Natural killer cell (primary cell): ENCODE data around the gene FAM171A1. TPM values are rescaled to one million over a fixed set of nuclear protein-coding genes. Genes with fewer than 3 reads are reported as not detected.
A peak's percentile ranks its signal among the peaks of the same experiment; 100 is the strongest.

Experiments
- ATAC-seq, 3 donors: fragments of 150-1000 bp in 2 of 3; fragments of 200-7000 bp in 1 of 3; cut with Tn5 transposase; 1 replicate in 1 of 3; 2 replicates in 2 of 3; pipeline ENCODE4 v1.10.0; 2021; ENCODE audit warnings: mild to moderate bottlenecking in 2 of 3, moderate library complexity in 2 of 3
- DNase-seq, 2 donors: peaks; one replicate each; pipeline versions ENCODE4 v3.0.0 to v3.0.0-alpha.2; 2013 to 2021; ENCODE audit warnings: mixed read lengths in 1 of 2
- H3K27ac ChIP-seq: one replicate; pipeline ENCODE4 v1.5.1; 2013; ENCODE audit warnings: mild to moderate bottlenecking, low read length
- H3K27me3 ChIP-seq: one replicate; pipeline ENCODE4 v1.6.1; 2013; ENCODE audit warnings: low read length; ENCODE audit not compliant: control insufficient read depth, insufficient read depth
- H3K36me3 ChIP-seq: one replicate; pipeline ENCODE4 v1.6.1; 2013; ENCODE audit warnings: low read length; ENCODE audit not compliant: control insufficient read depth, insufficient read depth
- H3K4me1 ChIP-seq: one replicate; pipeline ENCODE4 v1.6.1; 2013; ENCODE audit warnings: low read length; ENCODE audit not compliant: control insufficient read depth, insufficient read depth
- H3K4me3 ChIP-seq: one replicate; pipeline ENCODE4 v1.5.1; 2013; ENCODE audit warnings: low read length
- H3K9me3 ChIP-seq: one replicate; pipeline ENCODE4 v1.6.1; 2013; ENCODE audit warnings: low read length; ENCODE audit not compliant: control insufficient read depth, insufficient read depth
- H3K27ac Mint-ChIP-seq, 2 donors: one replicate each; pipeline ENCODE4 v1.8.0; 2022; ENCODE audit warnings: mild to moderate bottlenecking in 2 of 2, mixed read lengths in 2 of 2, moderate library complexity in 1 of 2
- H3K27me3 Mint-ChIP-seq, 2 donors: one replicate each; pipeline ENCODE4 v1.8.0; 2022; ENCODE audit warnings: low read depth in 2 of 2, mixed read lengths in 2 of 2
- H3K36me3 Mint-ChIP-seq: one replicate; pipeline ENCODE4 v1.8.0; 2022; ENCODE audit warnings: mixed read lengths
- H3K4me1 Mint-ChIP-seq, 2 donors: one replicate each; pipeline ENCODE4 v1.8.0; 2022; ENCODE audit warnings: mixed read lengths in 2 of 2
- H3K4me3 Mint-ChIP-seq: one replicate; pipeline ENCODE4 v1.8.0; 2022; ENCODE audit warnings: mild to moderate bottlenecking, moderate library complexity, mixed read lengths
- H3K9me3 Mint-ChIP-seq, 2 donors: one replicate each; pipeline ENCODE4 v1.8.0; 2022; ENCODE audit warnings: mixed read lengths in 2 of 2
- WGBS: methylation state at CpG from one replicate; pipeline ENCODE4 v1.1.7; 2013; ENCODE audit warnings: missing lambda C conversion rate; ENCODE audit not compliant: insufficient coverage; 5-methylcytosine and 5-hydroxymethylcytosine counted together
- intact Hi-C: fragments of 100-400 bp; cut with micrococcal nuclease; formaldehyde crosslinking; loops from one replicate; pipeline ENCODE4 v1.14.2; 2022
- total RNA-seq, 4 donors: library from RNA; stranded (reverse); fragments of 120-200 nt in 1 of 4; gene quantifications; one replicate each; pipeline versions ENCODE4 v1.2.3 to v1.2.4, GENCODE V29; 2013 to 2022
- TF ChIP-seq, protein P1 (sequence below): fragments of 200-600 bp; IDR thresholded peaks from one replicate; pipeline ENCODE4 v1.8.0; 2022; ENCODE audit warnings: antibody characterized with exemption

FAM171A1 gene
- total RNA-seq, 3 donors from 2014 or later (not counting 1 experiment from before 2014, with no cell fraction given), result 0.99 to 2.3 (median 1.6) TPM

DNA sequence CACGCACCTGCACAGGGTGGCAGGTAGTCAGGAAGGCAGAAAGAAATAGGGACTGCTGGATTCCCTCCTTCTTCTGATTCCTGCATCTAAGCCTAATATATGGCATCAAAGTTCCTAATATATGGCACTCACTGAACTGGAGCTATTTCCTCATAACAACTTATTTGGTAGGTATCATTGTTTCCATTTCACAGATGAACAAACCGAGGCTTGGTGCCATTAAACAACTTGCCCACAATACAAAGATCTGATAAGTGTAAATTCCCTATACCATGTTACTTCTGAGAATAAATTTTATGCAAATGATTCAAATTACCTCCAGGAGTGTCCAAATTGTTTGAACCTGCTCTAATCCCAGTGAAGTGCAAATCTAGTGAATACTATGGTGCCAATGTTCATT, 2.1 kb upstream of the FAM171A1 start:
- no peak overlapping the region for H3K4me3 Mint-ChIP-seq
- peaks cover 38 to 62% of the 10 kb centered on the region in 2 donors for H3K27me3 Mint-ChIP-seq

DNA sequence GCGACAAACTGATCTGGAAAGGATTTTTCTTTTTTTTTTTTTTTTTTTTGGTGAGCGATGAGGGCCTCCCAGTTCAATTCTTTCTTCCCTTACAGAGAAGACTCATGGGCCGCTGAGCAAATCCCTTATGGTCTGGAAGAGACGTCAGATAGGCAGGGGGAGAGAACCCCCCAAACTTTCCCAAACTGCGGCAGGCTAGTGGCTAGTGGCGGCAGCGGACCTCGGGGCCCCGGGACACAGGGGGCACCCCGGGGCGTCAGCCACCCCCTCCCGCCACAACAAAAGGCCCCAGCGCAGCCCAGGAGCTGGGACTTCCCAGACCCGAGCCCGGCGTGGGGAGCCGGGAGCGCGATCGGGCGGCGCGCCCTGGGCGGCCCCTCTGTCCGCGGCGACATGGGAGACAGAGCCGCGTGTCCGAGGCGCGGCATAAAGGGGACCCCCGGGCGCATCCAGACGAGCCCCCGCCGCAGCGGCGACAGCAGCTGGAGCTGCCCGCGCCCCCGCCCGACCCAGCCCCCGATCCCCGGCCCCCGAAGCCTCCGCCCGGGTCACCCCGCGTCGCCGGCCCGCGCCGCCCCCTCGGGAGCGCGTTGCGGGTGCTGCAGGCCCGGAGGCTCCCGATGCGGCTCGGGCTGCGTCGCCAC, 755 bp downstream of the FAM171A1 start:
- no peak overlapping the region for H3K27ac ChIP-seq
- Mint-ChIP-seq H3K27me3 (peaks cover 38 to 71% of the 10 kb centered on the region in 2 donors), H3K27ac (no peak overlapping the region), H3K4me1 (no peaks in the 10 kb centered on the region), H3K4me3 (peak overlapping the region; percentile 75), H3K36me3 (no peaks in the 10 kb centered on the region), H3K9me3 (no peaks in the 10 kb centered on the region)
- intact Hi-C loops, result no loop called here
- no peak overlapping the region for H3K4me3 ChIP-seq
- no peaks in the 10 kb centered on the region for H3K9me3 ChIP-seq
- ATAC-seq, result peak in 2 of 3 donors; percentile 24 to 25
- DNase-seq, result peak in 1 of 2 donors; percentile 54
- WGBS, result 2% methylated on average over 64 of the region's 65 CpGs
- TF ChIP-seq, protein P1, sequence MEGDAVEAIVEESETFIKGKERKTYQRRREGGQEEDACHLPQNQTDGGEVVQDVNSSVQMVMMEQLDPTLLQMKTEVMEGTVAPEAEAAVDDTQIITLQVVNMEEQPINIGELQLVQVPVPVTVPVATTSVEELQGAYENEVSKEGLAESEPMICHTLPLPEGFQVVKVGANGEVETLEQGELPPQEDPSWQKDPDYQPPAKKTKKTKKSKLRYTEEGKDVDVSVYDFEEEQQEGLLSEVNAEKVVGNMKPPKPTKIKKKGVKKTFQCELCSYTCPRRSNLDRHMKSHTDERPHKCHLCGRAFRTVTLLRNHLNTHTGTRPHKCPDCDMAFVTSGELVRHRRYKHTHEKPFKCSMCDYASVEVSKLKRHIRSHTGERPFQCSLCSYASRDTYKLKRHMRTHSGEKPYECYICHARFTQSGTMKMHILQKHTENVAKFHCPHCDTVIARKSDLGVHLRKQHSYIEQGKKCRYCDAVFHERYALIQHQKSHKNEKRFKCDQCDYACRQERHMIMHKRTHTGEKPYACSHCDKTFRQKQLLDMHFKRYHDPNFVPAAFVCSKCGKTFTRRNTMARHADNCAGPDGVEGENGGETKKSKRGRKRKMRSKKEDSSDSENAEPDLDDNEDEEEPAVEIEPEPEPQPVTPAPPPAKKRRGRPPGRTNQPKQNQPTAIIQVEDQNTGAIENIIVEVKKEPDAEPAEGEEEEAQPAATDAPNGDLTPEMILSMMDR, result no peak
- H3K4me1 ChIP-seq, result peaks cover 8% of the 10 kb centered on the region
- no peaks in the 10 kb centered on the region for H3K36me3 ChIP-seq
- H3K27me3 ChIP-seq, result peaks cover 18% of the 10 kb centered on the region

More for the DNA sequence above, 2.1 kb upstream of the FAM171A1 start:
- no peaks in the 10 kb centered on the region for H3K36me3 ChIP-seq
- H3K27ac ChIP-seq, result no peak overlapping the region
- TF ChIP-seq, protein P1, result no peak
- Mint-ChIP-seq H3K36me3 (no peaks in the 10 kb centered on the region), H3K9me3 (no peaks in the 10 kb centered on the region), H3K4me1 (no peaks in the 10 kb centered on the region), H3K27ac (no peak overlapping the region)
- peaks cover 18% of the 10 kb centered on the region for H3K27me3 ChIP-seq
- H3K4me3 ChIP-seq, result no peak overlapping the region
- DNase-seq (no peak), ATAC-seq (no peak)
- WGBS, result 92% methylated on average over 2 of the region's 2 CpGs
- peaks cover 8% of the 10 kb centered on the region for H3K4me1 ChIP-seq
- intact Hi-C loops, result no loop called here
- no peaks in the 10 kb centered on the region for H3K9me3 ChIP-seq

DNA sequence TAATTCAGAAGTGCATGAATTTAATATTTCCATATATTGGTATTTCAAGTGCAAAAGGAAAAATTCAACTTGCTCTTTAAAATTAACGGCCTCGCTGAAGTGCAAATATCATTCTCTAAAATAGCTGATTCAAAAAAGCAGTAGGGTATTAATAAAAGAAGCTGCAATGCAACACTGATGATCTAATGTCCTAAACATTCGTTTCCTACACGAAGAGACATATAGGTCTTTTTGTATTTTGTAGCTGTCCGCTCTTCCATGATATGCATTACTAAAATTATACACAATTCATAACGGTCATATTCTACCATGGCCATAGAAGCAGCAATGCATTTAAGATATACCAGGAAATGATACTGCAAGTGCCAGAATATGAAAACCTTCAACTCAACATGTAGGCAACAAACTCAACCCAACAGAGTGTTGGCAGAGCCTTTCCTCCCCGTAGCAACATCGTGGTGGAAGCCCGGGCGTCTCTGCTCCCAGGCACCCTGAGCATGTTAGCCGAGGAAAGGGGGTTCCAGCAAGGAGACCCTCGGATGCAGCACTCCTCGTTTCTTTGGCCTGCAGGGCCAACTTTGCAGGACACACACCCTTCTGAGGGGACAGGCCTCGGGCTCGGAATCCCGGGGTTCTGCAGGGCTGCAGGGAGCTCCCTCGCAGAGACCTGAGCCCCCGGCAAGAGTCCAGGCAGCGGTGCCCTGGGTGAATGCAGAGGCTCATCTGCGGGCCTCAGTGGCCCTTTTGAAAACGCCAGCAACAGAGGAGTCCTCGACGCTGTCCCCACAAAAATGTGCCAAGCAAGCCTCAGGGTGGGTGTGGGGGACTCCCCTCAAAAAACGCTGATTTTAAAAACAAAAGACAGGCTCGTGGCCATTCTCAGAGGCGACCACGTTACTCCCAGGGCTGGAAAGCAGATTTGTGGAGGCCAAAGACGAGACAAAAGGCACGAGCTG, 1.6 kb downstream of the FAM171A1 start:
- Histone ChIP-seq H3K36me3 (no peaks in the 10 kb centered on the region), H3K9me3 (no peaks in the 10 kb centered on the region), H3K4me3 (no peak overlapping the region), H3K27me3 (peaks cover 18% of the 10 kb centered on the region), H3K27ac (no peak overlapping the region), H3K4me1 (peaks cover 8% of the 10 kb centered on the region)
- no peak for ATAC-seq
- no peak overlapping the region for H3K27ac Mint-ChIP-seq
- intact Hi-C loops, result no loop called here
- H3K4me3 Mint-ChIP-seq, result peak overlapping the region; percentile 75
- no peaks in the 10 kb centered on the region for H3K9me3 Mint-ChIP-seq
- 45% methylated on average over 29 of the region's 29 CpGs for WGBS
- no peaks in the 10 kb centered on the region for H3K4me1 Mint-ChIP-seq
- H3K36me3 Mint-ChIP-seq, result no peaks in the 10 kb centered on the region
- TF ChIP-seq, protein P1, result no peak
- peaks cover 45 to 76% of the 10 kb centered on the region in 2 donors for H3K27me3 Mint-ChIP-seq
- DNase-seq, result no peak
